Heart left ventricle (tissue), 13 donors: ENCODE measurements around the gene WFDC8.

Source experiments
- CTCF ChIP-seq, 12 donors: fragments of 200-600 bp; sonication (generic) in 4 of 12; IDR thresholded peaks; one replicate each; pipeline versions ENCODE4 v1.5.0 to v1.8.0; 2018 to 2022; ENCODE audit warnings: antibody characterized with exemption in 12 of 12, mild to moderate bottlenecking in 5 of 12
- POLR2A ChIP-seq, 2 donors: fragments of 450-650 bp; IDR thresholded peaks; one replicate each; pipeline ENCODE4 v1.6.1; 2017; ENCODE audit warnings: antibody characterized with exemption in 2 of 2, mild to moderate bottlenecking in 2 of 2, moderate library complexity in 2 of 2
- donor health status: ischemic (EF 13 %, LVEDD 7.1; RV severe dilation, severe dysfunction).
- donor health status: DM: no; HTN: yes; CAD: no.
- donor health status: DM: no; HTN: no; CAD: no.
- donor health status: ischemic (EF 25% LVEDD 6.9; RV normal size, moderate dysfunction).
- donor health status: ischemic (EF 25% LVEDD 5.7; RV mildly dilated, moderate dysfunction).
- donor health status: ischemic (EF 35%, LVEDD 5.7; RV mildly dilated, moderate dysfunction).
- donor health status: nonischemic (EF 11% LVEDD 7.7; RV severe dilation, severe dysfunction).
- donor health status: DM: yes; HTN: yes; CAD: no.
- donor health status: PGD.
- donor health status: ischemic (EF 29% LVEDD 5.4; RV normal size, mild dysfunction).
- donor health status: nonischemic (EF 23%, LVEDD 6.1; RV moderate dilation, normal function).

DNA sequence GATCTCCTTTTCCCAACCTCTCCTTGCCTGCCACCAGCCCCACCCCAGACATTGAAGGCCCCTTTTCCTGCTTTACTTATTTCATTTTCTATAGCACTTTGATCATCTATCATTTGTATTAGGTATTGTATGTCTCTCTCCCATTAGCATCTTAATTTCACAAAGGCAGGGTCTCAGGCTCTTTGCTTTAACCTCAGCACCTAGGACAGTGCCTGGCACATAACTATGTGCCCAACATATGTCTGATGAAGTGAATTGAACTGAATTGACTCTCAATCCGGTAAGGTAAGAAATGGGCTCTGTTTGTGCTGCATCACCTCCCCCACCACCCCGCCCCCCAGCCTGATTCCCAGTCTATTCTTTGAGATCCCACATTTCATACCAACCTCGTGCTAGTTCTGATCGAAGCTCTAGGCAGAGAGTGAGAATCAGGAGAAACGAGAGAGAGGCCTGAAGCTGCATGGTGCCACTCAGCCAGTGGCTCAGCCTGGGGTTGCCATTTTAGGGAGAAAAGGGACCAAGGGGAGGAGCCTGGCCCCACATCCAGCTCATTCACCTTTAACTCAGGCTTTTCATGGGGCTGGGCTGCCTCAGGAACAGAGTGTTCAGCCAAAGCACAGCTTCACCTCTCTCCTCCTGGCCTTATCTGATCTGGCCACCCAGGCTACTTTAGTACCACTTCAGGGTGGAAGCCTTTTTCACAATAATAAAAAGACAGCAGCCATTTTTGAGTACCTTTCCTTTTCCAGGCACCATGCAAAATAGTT is 63.8 kb downstream of the WFDC8 start, which contains the start of gene SPINT3:
- TF ChIP-seq POLR2A (IDR thresholded peaks at IDR 0.05) (no peak), CTCF (IDR thresholded peaks at IDR 0.05) (no peak)
